Right kidney (tissue), 1 donor: ENCODE results near the gene MYRIP.
"Not testable (repeated sequence)": the region's sequence is repeated elsewhere in the genome, so short reads cannot be mapped to it uniquely, and the experiment has no call there.

Experiments used
- DNase-seq: peaks from one replicate; pipeline ENCODE4 v3.0.0-alpha.2; 2016

The MYRIP gene

GRCh38 chr3:39808467-39809180 lies 785 bp upstream of the MYRIP start:
- peak; percentile 70 for DNase-seq

- DNase-seq = peak; percentile 56
Measured at GRCh38 chr3:39809995-39810595, 686 bp downstream of the MYRIP start.

DNA sequence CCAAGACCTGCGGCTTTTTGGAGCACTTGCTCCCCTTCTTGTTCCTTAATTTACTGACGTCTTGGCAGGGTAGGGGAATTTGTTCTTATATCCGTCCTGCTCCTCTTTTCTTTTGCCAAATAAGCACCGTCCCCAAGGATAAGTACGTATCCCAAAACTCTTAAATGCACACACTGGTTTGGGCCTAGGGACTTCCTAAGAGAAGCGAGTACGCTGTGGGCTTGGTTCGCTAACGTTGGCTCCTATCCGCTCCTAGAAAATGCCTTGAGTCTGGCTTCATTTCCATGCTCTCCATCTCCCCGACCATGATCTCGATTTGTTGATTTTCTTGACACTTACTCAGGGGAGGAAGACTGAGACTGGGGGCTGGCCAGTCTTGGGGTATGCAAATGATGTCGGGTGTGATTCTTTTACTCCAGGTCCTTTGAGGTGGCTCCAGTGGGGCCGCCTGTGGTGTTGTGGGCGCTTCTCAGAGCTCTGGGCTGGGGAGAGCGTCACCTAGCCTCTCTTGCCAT lies 1.3 kb downstream of the MYRIP start:
- DNase-seq = peak; percentile 19

DNA sequence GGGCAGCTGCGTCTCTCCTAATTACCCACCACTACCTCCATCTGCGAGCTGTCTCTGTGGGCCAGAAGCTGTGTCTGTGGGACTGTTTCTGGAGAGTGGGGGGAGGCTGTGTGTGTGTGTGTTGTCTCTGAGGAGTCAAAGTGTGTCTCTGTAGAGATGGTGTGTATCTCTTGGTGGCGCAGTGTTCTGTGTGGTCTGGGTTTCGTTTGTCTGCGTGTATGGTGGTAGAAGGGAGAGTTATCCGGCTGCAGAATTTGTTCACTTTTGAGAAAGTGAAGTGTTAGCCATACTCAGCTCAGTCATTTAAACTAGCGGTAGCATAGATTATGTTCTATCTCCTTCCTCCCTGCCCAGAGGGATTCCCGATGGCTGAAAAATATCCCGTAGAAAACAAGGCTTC lies 2.2 kb downstream of the MYRIP start:
- no peak for DNase-seq

DNA sequence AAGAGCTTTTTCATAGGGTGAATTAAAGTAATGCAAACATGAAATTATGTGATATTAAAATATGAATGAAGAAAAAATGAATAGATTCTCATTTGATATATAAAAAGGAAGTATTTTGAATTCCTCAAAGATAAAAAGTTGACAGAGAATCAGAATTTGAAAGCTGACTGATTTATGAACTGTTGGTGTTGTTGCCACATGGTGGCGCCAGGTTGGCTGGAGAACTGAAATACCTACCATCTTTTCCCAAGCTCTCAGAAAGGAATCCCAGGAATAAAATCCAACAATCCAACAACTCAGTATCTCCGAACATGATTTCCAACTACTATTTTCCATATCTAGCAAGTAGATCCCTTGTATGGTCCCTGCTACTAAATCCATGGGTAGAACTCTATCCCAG lies 3.1 kb downstream of the MYRIP start:
- DNase-seq = no peak

DNA sequence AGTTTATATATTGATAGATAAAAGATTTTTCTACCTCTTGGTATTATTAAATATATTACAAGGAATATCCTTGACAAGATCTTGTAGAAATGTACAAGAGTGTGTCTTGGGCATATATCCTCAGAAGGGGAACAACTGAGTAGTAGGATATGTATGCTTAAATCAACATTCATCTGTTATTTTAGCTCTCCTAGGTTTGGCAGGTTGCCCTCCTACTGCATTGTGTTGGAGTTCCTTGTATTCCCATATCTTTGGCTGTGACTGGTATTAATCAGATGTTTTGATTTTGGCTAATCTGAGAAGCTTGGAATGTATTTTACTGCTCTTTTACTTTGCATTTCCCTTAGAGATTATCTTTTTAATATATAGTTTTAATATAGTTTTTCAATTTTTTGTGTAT lies 4.6 kb downstream of the MYRIP start:
- DNase-seq = no peak

DNA sequence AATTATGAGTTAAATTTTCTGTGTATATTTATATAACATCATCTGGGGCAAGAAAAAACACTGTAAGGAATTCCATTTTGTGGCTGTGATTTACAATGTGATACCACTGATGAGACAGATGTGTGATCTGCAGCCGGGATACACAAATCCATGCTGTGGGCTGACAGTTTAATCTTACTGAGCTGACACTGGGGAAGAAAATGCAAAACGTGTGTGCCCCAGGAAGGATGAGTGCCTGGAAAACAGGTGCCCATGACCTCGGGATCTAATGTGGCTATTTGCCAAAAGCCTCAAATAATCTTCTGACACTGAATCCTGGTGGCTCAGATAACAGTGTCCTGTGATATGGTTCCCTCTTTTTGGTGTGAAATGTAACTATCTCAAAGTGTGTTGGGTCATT lies 10.5 kb downstream of the MYRIP start:
- no peak for DNase-seq

DNA sequence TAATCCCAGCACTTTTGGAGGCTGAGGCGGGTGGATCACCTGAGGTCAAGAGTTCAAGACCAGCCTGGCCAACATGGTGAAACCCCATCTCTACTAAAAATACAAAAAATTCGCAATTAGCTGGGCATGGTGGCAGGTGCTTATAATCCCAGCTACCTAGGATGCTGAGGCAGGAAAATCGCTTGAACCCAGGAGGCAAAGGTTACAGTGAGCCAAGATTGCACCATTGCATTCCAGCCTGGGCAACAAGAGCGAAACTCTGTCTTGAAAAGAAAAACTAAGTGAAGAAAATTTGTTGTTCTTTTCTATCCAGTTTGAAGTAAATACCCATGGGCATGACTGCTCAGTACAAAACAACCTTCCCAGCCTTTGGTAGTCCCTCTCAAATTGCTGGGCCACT lies 24.4 kb downstream of the MYRIP start:
- not testable (repeated sequence) for DNase-seq

- no peak for DNase-seq
Measured at GRCh38 chr3:39839484-39839883, 30.1 kb downstream of the MYRIP start.

- DNase-seq = no peak
Measured at GRCh38 chr3:39843440-39843839, 34.0 kb downstream of the MYRIP start.

GRCh38 chr3:39848365-39848764 lies 39.0 kb downstream of the MYRIP start:
- DNase-seq = no peak

DNA sequence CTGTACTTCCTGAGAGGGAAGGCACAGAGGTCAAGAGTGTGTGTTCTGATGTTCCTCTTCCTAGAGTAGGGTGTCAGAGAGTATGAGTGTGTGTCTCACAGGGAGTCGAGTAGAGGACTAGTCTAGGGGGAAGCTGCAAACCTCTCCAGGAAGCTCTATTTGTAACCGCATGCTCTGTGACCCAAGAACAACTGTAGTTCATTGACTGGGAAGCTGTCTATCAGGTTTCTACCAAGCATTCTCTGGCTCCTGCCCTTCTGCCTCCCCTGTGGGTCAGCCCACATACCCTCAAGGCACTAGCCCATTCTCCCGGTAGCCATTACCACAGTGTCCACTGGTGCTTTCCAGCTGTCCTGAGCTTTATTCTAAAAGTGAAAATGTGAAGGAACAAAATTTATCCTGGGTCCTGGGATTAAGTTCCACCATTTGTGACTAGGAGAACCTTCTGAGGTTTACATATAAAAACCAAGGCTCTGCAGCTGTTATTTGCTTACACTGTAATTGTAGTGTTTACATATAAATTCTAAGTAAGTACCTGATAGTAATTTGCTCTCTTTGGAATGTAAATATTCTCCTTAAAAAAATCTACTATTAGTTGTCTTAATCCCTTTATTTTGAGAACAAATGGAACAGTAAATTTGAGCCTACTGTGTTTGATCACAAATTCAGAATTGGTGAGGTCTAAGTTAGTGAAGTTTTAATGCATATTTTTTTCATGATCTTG lies 40.7 kb downstream of the MYRIP start:
- no peak for DNase-seq

- DNase-seq = no peak
Measured at GRCh38 chr3:39850716-39851032, 41.3 kb downstream of the MYRIP start.

DNA sequence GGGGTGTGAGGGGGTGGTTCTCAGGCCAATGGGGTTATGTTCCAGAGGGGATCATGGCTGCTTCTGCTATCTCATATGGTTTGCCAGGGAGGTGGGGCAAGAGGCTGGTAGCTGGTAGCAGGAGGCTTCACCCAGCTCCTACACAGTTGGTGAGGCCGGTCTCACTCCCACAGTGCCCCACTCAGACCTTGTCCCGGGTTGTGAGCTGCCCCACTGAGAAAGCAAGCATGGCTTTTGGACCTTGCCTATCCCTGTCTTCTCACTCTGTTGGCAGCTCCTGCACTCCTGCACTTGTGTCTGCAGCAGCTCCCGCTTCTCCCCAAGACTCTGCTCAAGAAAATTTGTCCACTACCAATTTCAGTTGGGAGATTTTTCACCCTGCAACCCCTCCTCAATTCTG lies 46.1 kb downstream of the MYRIP start:
- no peak for DNase-seq

- no peak for DNase-seq
Measured at GRCh38 chr3:39869890-39870289, 60.5 kb downstream of the MYRIP start.

GRCh38 chr3:39870706-39871105 lies 61.3 kb downstream of the MYRIP start:
- no peak for DNase-seq

GRCh38 chr3:39879581-39879980 lies 70.2 kb downstream of the MYRIP start:
- DNase-seq = no peak

- DNase-seq = no peak
Measured at GRCh38 chr3:39882111-39882510, 72.7 kb downstream of the MYRIP start.

DNA sequence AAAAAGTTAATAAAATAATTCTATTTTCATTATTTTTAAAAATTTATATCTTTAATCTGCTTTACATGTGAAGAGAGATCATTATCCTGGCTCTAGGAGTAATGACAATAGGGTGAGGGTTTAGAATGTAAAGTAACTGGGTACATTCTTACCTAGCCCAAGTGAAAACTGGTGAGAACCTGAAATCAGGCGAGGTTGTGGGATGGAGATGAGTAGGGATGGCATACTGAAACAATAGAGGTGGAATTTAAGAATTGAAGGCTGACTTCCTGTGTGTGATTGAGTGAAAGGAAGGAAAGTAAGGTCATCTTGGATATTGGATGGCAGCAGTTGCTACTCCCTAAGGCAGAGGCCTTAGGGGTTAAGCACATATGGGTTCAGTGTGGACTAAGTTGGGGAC lies 82.7 kb downstream of the MYRIP start:
- DNase-seq = no peak

- DNase-seq = no peak
Measured at GRCh38 chr3:39896184-39896583, 86.8 kb downstream of the MYRIP start.

- DNase-seq = no peak
Measured at GRCh38 chr3:39900462-39901002, 91.1 kb downstream of the MYRIP start.

- DNase-seq = no peak
Measured at GRCh38 chr3:39903253-39903652, 93.8 kb downstream of the MYRIP start.

- DNase-seq = no peak
Measured at GRCh38 chr3:39905788-39906187, 96.4 kb downstream of the MYRIP start.
